ENCODE data around the gene WFS1.
A peak's percentile ranks its signal among the peaks of the same experiment; 100 is the strongest.

DNA sequence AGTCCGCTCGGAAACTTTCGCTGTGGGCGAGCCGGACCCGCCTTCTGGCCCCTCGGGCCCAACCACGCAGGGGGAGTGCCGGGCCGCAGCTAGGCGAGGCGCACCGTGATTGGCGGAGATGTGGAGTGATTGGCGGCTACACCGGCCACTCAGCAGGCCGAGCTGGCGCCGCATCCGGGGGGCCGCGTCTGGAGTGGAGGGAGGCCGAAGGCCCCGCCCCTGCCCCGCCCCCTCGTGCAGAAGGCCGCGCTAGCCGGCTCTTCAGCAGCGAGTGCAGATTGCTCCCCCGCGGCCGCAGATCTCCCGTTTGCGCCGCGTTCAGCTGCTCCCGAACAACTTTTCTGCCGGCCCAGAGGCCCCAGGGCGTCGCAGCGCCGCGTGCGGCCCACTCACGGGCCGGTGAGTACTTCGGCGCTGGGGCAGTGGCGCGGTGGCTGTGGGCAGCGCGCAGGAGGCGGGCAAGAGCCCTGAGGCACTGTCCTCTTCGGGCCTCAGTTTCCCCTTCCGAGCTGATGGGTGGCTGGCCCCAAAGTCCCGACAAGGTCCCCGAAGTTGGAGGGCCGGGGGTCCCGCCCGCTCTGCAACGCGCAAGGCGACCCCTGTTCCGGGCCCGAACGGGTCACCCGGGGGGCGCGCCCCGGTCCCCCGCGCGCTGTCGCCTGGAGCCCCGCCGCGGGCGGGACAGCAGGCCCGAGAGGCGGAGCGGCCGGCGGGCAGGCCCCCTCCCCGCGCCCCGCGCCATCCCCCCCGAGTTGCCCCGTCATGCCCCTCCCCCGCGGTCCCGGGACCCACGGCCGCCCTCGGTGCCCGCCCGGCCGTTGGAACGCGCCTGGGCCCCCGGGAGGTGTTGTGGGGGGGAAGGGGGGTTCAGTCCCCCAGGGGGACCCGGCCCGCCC is at the start of gene WFS1:
- TF ChIP-seq, protein P1, sequence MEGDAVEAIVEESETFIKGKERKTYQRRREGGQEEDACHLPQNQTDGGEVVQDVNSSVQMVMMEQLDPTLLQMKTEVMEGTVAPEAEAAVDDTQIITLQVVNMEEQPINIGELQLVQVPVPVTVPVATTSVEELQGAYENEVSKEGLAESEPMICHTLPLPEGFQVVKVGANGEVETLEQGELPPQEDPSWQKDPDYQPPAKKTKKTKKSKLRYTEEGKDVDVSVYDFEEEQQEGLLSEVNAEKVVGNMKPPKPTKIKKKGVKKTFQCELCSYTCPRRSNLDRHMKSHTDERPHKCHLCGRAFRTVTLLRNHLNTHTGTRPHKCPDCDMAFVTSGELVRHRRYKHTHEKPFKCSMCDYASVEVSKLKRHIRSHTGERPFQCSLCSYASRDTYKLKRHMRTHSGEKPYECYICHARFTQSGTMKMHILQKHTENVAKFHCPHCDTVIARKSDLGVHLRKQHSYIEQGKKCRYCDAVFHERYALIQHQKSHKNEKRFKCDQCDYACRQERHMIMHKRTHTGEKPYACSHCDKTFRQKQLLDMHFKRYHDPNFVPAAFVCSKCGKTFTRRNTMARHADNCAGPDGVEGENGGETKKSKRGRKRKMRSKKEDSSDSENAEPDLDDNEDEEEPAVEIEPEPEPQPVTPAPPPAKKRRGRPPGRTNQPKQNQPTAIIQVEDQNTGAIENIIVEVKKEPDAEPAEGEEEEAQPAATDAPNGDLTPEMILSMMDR (IDR thresholded peaks at IDR 0.05 in 8 of 11, conservative IDR thresholded peaks at IDR 0.05 in 3 of 11): no peak
- peak in 1 of 3 donors; percentile 69 for TF ChIP-seq POLR2A (IDR thresholded peaks at IDR 0.05)
